Transverse colon (tissue), 4 donors: ENCODE measurements around the gene ANKRD18A.
"Not testable (repeated sequence)": the region's sequence is repeated elsewhere in the genome, so short reads cannot be mapped to it uniquely, and the experiment has no call there.

Experiments used
- POLR2A ChIP-seq: fragments of 450-650 bp; IDR thresholded peaks from one replicate; pipeline ENCODE4 v1.6.1; 2016; ENCODE audit warnings: antibody characterized with exemption, mild to moderate bottlenecking, moderate library complexity
- POLR2AphosphoS5 ChIP-seq, 3 donors: sonication (generic); formaldehyde crosslinking; IDR thresholded peaks; one replicate each; pipeline ENCODE4 v1.6.1; 2016; ENCODE audit warnings: antibody characterized with exemption in 3 of 3
- TF ChIP-seq, protein P1 (sequence below), 5 experiments: fragments of 200-600 bp in 3 of 5; fragments of 450-650 bp in 2 of 5; sonication (generic) in 3 of 5; IDR thresholded peaks; 1 replicate in 2 of 5; 2 replicates in 3 of 5; pipeline ENCODE4 v1.5.1; 2016 to 2017; ENCODE audit warnings: antibody characterized with exemption in 5 of 5, inconsistent platforms in 3 of 5, mild to moderate bottlenecking in 2 of 5, moderate library complexity in 1 of 5

DNA sequence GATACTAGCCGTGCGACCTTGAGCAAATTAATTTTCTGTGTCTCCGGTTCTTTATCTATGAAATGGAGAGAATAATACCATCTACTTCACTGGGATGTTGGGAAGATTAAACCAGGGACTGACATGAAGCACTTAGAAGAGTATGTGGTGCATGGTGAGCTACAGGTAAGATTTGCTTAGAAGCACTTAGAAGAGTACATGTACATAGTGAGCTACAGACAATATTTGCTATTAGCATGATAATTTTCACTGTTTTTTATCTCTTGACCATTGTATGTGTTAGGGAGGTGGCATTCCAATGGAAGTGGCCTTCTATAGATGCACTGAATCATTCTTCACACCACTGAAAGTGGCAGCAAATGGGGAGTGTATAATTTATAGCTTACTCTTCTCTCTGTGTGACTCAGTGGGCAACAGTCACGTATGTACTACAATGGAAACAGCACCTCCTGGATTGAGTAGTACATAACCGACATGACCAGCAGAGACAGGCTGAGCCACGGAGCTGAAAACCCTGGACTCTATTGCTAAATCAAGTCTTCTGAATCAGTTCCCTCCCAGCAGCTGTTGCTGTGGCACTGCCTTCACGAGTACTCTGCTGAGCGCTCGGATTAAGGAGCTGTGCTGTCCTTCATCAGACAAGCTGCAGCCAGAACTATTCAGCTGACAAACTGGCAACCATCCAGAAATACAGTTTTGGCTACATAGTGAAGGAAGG is 28.9 kb downstream of the ANKRD18A start:
- TF ChIP-seq, protein P1, sequence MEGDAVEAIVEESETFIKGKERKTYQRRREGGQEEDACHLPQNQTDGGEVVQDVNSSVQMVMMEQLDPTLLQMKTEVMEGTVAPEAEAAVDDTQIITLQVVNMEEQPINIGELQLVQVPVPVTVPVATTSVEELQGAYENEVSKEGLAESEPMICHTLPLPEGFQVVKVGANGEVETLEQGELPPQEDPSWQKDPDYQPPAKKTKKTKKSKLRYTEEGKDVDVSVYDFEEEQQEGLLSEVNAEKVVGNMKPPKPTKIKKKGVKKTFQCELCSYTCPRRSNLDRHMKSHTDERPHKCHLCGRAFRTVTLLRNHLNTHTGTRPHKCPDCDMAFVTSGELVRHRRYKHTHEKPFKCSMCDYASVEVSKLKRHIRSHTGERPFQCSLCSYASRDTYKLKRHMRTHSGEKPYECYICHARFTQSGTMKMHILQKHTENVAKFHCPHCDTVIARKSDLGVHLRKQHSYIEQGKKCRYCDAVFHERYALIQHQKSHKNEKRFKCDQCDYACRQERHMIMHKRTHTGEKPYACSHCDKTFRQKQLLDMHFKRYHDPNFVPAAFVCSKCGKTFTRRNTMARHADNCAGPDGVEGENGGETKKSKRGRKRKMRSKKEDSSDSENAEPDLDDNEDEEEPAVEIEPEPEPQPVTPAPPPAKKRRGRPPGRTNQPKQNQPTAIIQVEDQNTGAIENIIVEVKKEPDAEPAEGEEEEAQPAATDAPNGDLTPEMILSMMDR (IDR thresholded peaks at IDR 0.05): not testable (repeated sequence)
- TF ChIP-seq POLR2AphosphoS5 (IDR thresholded peaks at IDR 0.05); POLR2A: not testable (repeated sequence)
